K562 (cell line): ENCODE data around the gene CCDC183. TPM values are rescaled to one million over a fixed set of nuclear protein-coding genes. Genes with fewer than 3 reads are reported as not detected.
A peak's percentile ranks its signal among the peaks of the same experiment; 100 is the strongest.

Source experiments
- ATAC-seq: fragments of 200-7000 bp; cut with Tn5 transposase; 3 replicates; pipeline ENCODE4 v1.9.1; 2020; ENCODE audit warnings: moderate library complexity
- BruUV-seq: library from RNA; stranded (reverse); fragments of 400-500 nt; replicated peaks from 2 replicates; lab custom pipeline; 2021; lab: Mats Ljungman, UMichigan
- CTCF ChIA-PET: fragments of 300-600 bp; formaldehyde crosslinking; extraction: SDS; loops from one replicate; lab custom pipeline; 2021; ENCODE audit warnings: low intra/inter-chr PET ratio; lab: Yijun Ruan, JAX
- POLR2A ChIA-PET: fragments of 300-600, 350-650 bp; sonication (Branson Sonifier 250); formaldehyde crosslinking; extraction: SDS; loops from one replicate; lab custom pipeline; 2021; ENCODE audit warnings: antibody characterized with exemption, inconsistent platforms; lab: Yijun Ruan, JAX
- DNase-seq, 4 experiments: peaks; one replicate each; pipeline versions ENCODE4 v3.0.0 to v3.0.0-alpha.2; 2011 to 2018; ENCODE audit warnings: low spot score in 3 of 4, mixed read lengths in 3 of 4; ENCODE audit errors: extremely low read depth in 1 of 4
- FAIRE-seq: peaks from 2 replicates; lab custom pipeline; 2011; peaks lifted over from hg19 to GRCh38; lab: Jason Lieb, UNC
- H2AFZ ChIP-seq: 2 replicates; pipeline ENCODE4 v1.6.0; 2011; ENCODE audit warnings: low read depth, low read length, control low read depth, inconsistent platforms
- H3K27ac ChIP-seq: fragments of 200-600 bp; 3 replicates; pipeline ENCODE4 v1.8.0; 2011; ENCODE audit warnings: low read depth, mild to moderate bottlenecking, control low read depth, inconsistent platforms, low read length, moderate library complexity, mixed read lengths; ENCODE audit errors: extremely low read depth
- H3K27me3 ChIP-seq, 2 experiments: fragments of 300-600 bp in 1 of 2; 2 replicates in 1 of 2; 3 replicates in 1 of 2; pipeline versions ENCODE4 v1.6.0 to v1.8.0; 2011; ENCODE audit warnings: inconsistent platforms in 2 of 2, low read length in 2 of 2, mild to moderate bottlenecking in 1 of 2, mixed read lengths in 1 of 2, moderate library complexity in 1 of 2; ENCODE audit not compliant: control insufficient read depth in 2 of 2, insufficient read depth in 2 of 2
- H3K36me3 ChIP-seq: fragments of 300-600 bp; 3 replicates; pipeline ENCODE4 v1.8.0; 2011; ENCODE audit warnings: mild to moderate bottlenecking, low read length, inconsistent platforms; ENCODE audit not compliant: control insufficient read depth, insufficient read depth
- H3K4me1 ChIP-seq, 2 experiments: fragments of 200-600 bp in 1 of 2; replicated peaks in 1 of 2; 2 replicates in 1 of 2; 3 replicates in 1 of 2; pipeline versions ENCODE4 v1.5.1 to v1.8.0; 2011; ENCODE audit warnings: inconsistent platforms in 2 of 2, low read length in 2 of 2, mild to moderate bottlenecking in 1 of 2, mixed read lengths in 1 of 2, moderate library complexity in 1 of 2; ENCODE audit not compliant: control insufficient read depth in 2 of 2, insufficient read depth in 2 of 2
- H3K4me2 ChIP-seq: 2 replicates; pipeline ENCODE4 v1.6.1; 2011; ENCODE audit warnings: low read length, control low read depth, inconsistent platforms, mixed read lengths; ENCODE audit not compliant: insufficient read depth
- H3K4me3 ChIP-seq: fragments of 200-600 bp; sonication (generic), shearing (Covaris generic); 2 replicates; pipeline ENCODE4 v1.5.1; 2016; ENCODE audit warnings: control low read depth, inconsistent platforms
- H3K79me2 ChIP-seq: fragments of 200-600 bp; 3 replicates; pipeline ENCODE4 v1.8.0; 2011; ENCODE audit warnings: low read length, inconsistent platforms; ENCODE audit not compliant: control insufficient read depth, insufficient read depth
- H3K9ac ChIP-seq, 2 experiments: 2 replicates each; pipeline versions ENCODE4 v1.6.0 to v1.6.1; 2011; ENCODE audit warnings: low read depth in 2 of 2, low read length in 2 of 2, control low read depth in 1 of 2, inconsistent platforms in 1 of 2, mild to moderate bottlenecking in 1 of 2, mixed read lengths in 1 of 2; ENCODE audit not compliant: insufficient read depth in 1 of 2
- H3K9me1 ChIP-seq: one replicate; pipeline ENCODE4 v1.6.0; 2011; ENCODE audit warnings: inconsistent platforms, mild to moderate bottlenecking, low read length, moderate library complexity; ENCODE audit not compliant: control insufficient read depth, insufficient read depth
- H3K9me3 ChIP-seq: replicated peaks from 2 replicates; pipeline ENCODE4 v1.5.1; 2011; ENCODE audit warnings: low read depth, low read length, inconsistent platforms; ENCODE audit not compliant: control insufficient read depth, insufficient read depth
- H4K20me1 ChIP-seq: replicated peaks from 2 replicates; pipeline ENCODE4 v1.6.1; 2011; ENCODE audit warnings: low read length, inconsistent platforms, mixed read lengths; ENCODE audit not compliant: control insufficient read depth, insufficient read depth
- ARID3B ChIP-seq: fragments of 250-450 bp; sonication (Bioruptor Pico); IDR thresholded peaks from 2 replicates; pipeline ENCODE4 v1.4.0; 2020; ENCODE audit warnings: borderline replicate concordance
- CCAR2 ChIP-seq: fragments of 200-400 bp; formaldehyde crosslinking; IDR thresholded peaks from 2 replicates; pipeline ENCODE4 v1.6.1; 2017; ENCODE audit warnings: mild to moderate bottlenecking, low read depth, low read length
- FOS ChIP-seq: IDR thresholded peaks from 3 replicates; pipeline ENCODE4 v1.6.1; 2011; ENCODE audit not compliant: insufficient read length; ENCODE audit errors: extremely low read depth
- KLF13 ChIP-seq: fragments of 450-650 bp; IDR thresholded peaks from 2 replicates; pipeline ENCODE4 v1.6.1; 2016; ENCODE audit warnings: missing genetic modification characterization, low read depth, mild to moderate bottlenecking, missing compliant biosample characterization, moderate library complexity, borderline replicate concordance
- NR1H2 ChIP-seq: sonication (generic); formaldehyde crosslinking; IDR thresholded peaks from 2 replicates; pipeline ENCODE4 v1.4.0; 2020; ENCODE audit warnings: mild to moderate bottlenecking, missing genetic modification reagents
- PREB ChIP-seq: sonication (generic); formaldehyde crosslinking; IDR thresholded peaks from 2 replicates; pipeline ENCODE4 v1.8.1; 2023; ENCODE audit warnings: mild to moderate bottlenecking, missing genetic modification reagents
- TCF7 ChIP-seq: sonication (generic); IDR thresholded peaks from 2 replicates; pipeline ENCODE4 v1.6.1; 2016; ENCODE audit warnings: antibody characterized with exemption, borderline replicate concordance
- WGBS: fragments of 100-300 bp; shearing (Covaris generic); methylation state at CpG from one replicate; pipeline ENCODE4 v1.1.6; 2016; ENCODE audit warnings: low coverage, mixed read lengths; ENCODE audit not compliant: insufficient coverage; ENCODE audit errors: missing lambda C conversion rate; 5-methylcytosine and 5-hydroxymethylcytosine counted together
- in situ Hi-C: fragments of 300-500 bp; cut with MboI; formaldehyde crosslinking; loops from 4 replicates; pipeline ENCODE4 v1.15.0; 2018; ENCODE audit warnings: inconsistent platforms, mixed read lengths
- intact Hi-C: fragments of 100-400 bp; cut with micrococcal nuclease; formaldehyde crosslinking; loops from 2 replicates; pipeline ENCODE4 v1.14.2; 2022
- polyA plus RNA-seq, 8 experiments: library from polyadenylated mRNA; depleted of rRNA in 4 of 8; stranded (reverse) in 5 of 8; unstranded in 3 of 8; fragments of >200 nt; fragmentation: Nextera tagmentation in 2 of 8; fragmentation: Illumina TruSeq in 1 of 8; extraction: Ambion mirVana in 2 of 8; extraction: Trizol in 1 of 8; gene quantifications; 2 replicates each; pipeline versions ENCODE4 v1.2.1 to v1.2.3, GENCODE V29; 2011 to 2014; ENCODE audit warnings: inconsistent platforms in 1 of 8, missing spikeins in 1 of 8
- total RNA-seq, 7 experiments: library from RNA; depleted of rRNA in 6 of 7; stranded (reverse); fragments of >200 nt in 6 of 7; fragmentation: Illumina TruSeq in 2 of 7; extraction: Trizol in 2 of 7; gene quantifications; 2 replicates each; pipeline versions ENCODE4 v1.2.1 to v1.2.3, GENCODE V29; 2011 to 2021; ENCODE audit warnings: low replicate concordance in 1 of 7
- TF ChIP-seq, protein P1 (sequence below): fragments of 450-650 bp; IDR thresholded peaks from 2 replicates; pipeline ENCODE4 v1.6.1; 2016; ENCODE audit warnings: mild to moderate bottlenecking, moderate library complexity

CCDC183 gene
- total and polyA plus RNA-seq, 9 of the 15 experiments (the other 6 are each of a cell fraction or from before 2014, with no cell fraction given): 0.21 to 0.60 (median 0.29) TPM; not detected in 4

DNA sequence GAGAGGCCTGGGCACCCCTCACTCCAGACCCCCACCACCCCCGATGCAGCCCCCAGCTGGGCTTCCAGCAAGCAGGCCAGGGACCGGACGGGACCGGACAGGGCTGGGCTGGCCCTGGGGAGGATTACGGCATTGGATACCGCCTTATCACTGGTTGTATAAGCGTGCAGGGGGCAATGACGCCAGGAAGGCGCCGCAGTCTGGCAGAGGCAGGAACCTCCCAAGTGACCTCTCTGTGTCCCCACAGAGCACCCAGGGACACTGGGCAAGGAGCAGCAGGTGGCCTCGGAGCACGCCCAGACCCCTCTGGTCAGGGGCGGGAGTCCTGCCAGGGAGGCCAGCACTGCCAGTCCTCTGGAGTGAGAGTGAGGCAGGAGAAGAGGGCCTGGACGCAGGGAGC, 31.1 kb upstream of the CCDC183 start:
- in situ Hi-C loops (no loop called here), intact Hi-C loops (no loop called here)
- DNase-seq (no peak), FAIRE-seq (no peak), ATAC-seq (no peak)
- Histone ChIP-seq H4K20me1 (no peaks in the 10 kb centered on the region), H3K4me3 (no peak overlapping the region), H2AFZ (no peak overlapping the region), H3K27ac (no peak overlapping the region), H3K79me2 (no peaks in the 10 kb centered on the region), H3K9ac (peak overlapping the region in 1 of 2 experiments; percentile 83; a peak in 2 of 4 replicates), H3K4me2 (no peak overlapping the region), H3K36me3 (no peaks in the 10 kb centered on the region), H3K9me3 (no peaks in the 10 kb centered on the region), H3K9me1 (no peaks in the 10 kb centered on the region), H3K4me1 (peaks cover 16 to 66% of the 10 kb centered on the region in 2 experiments; a peak in 4 of 5 replicates), H3K27me3 (peaks cover 0 to 5% of the 10 kb centered on the region in 2 experiments; a peak in 1 of 5 replicates)
- WGBS: 68% methylated on average over 9 of the region's 14 CpGs
- POLR2A ChIA-PET: no interaction called here
- CTCF ChIA-PET: interaction anchor here (1.0 kb wide), 1 partner anchor 20 kb away, joined by 4 read pairs; no protein-coding TSS in a partner anchor
- BruUV-seq: no TSS peak
- TF ChIP-seq KLF13 (no peak), PREB (CRISPR knock-in tag) (no peak), FOS (no peak), CCAR2 (no peak), TCF7 (no peak), ARID3B (CRISPR knock-in tag) (no peak), NR1H2 (CRISPR knock-in tag) (no peak)
- TF ChIP-seq, protein P1, sequence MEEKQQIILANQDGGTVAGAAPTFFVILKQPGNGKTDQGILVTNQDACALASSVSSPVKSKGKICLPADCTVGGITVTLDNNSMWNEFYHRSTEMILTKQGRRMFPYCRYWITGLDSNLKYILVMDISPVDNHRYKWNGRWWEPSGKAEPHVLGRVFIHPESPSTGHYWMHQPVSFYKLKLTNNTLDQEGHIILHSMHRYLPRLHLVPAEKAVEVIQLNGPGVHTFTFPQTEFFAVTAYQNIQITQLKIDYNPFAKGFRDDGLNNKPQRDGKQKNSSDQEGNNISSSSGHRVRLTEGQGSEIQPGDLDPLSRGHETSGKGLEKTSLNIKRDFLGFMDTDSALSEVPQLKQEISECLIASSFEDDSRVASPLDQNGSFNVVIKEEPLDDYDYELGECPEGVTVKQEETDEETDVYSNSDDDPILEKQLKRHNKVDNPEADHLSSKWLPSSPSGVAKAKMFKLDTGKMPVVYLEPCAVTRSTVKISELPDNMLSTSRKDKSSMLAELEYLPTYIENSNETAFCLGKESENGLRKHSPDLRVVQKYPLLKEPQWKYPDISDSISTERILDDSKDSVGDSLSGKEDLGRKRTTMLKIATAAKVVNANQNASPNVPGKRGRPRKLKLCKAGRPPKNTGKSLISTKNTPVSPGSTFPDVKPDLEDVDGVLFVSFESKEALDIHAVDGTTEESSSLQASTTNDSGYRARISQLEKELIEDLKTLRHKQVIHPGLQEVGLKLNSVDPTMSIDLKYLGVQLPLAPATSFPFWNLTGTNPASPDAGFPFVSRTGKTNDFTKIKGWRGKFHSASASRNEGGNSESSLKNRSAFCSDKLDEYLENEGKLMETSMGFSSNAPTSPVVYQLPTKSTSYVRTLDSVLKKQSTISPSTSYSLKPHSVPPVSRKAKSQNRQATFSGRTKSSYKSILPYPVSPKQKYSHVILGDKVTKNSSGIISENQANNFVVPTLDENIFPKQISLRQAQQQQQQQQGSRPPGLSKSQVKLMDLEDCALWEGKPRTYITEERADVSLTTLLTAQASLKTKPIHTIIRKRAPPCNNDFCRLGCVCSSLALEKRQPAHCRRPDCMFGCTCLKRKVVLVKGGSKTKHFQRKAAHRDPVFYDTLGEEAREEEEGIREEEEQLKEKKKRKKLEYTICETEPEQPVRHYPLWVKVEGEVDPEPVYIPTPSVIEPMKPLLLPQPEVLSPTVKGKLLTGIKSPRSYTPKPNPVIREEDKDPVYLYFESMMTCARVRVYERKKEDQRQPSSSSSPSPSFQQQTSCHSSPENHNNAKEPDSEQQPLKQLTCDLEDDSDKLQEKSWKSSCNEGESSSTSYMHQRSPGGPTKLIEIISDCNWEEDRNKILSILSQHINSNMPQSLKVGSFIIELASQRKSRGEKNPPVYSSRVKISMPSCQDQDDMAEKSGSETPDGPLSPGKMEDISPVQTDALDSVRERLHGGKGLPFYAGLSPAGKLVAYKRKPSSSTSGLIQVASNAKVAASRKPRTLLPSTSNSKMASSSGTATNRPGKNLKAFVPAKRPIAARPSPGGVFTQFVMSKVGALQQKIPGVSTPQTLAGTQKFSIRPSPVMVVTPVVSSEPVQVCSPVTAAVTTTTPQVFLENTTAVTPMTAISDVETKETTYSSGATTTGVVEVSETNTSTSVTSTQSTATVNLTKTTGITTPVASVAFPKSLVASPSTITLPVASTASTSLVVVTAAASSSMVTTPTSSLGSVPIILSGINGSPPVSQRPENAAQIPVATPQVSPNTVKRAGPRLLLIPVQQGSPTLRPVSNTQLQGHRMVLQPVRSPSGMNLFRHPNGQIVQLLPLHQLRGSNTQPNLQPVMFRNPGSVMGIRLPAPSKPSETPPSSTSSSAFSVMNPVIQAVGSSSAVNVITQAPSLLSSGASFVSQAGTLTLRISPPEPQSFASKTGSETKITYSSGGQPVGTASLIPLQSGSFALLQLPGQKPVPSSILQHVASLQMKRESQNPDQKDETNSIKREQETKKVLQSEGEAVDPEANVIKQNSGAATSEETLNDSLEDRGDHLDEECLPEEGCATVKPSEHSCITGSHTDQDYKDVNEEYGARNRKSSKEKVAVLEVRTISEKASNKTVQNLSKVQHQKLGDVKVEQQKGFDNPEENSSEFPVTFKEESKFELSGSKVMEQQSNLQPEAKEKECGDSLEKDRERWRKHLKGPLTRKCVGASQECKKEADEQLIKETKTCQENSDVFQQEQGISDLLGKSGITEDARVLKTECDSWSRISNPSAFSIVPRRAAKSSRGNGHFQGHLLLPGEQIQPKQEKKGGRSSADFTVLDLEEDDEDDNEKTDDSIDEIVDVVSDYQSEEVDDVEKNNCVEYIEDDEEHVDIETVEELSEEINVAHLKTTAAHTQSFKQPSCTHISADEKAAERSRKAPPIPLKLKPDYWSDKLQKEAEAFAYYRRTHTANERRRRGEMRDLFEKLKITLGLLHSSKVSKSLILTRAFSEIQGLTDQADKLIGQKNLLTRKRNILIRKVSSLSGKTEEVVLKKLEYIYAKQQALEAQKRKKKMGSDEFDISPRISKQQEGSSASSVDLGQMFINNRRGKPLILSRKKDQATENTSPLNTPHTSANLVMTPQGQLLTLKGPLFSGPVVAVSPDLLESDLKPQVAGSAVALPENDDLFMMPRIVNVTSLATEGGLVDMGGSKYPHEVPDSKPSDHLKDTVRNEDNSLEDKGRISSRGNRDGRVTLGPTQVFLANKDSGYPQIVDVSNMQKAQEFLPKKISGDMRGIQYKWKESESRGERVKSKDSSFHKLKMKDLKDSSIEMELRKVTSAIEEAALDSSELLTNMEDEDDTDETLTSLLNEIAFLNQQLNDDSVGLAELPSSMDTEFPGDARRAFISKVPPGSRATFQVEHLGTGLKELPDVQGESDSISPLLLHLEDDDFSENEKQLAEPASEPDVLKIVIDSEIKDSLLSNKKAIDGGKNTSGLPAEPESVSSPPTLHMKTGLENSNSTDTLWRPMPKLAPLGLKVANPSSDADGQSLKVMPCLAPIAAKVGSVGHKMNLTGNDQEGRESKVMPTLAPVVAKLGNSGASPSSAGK: no peak
